ENCODE data around the gene MEGF6.

The MEGF6 gene

DNA sequence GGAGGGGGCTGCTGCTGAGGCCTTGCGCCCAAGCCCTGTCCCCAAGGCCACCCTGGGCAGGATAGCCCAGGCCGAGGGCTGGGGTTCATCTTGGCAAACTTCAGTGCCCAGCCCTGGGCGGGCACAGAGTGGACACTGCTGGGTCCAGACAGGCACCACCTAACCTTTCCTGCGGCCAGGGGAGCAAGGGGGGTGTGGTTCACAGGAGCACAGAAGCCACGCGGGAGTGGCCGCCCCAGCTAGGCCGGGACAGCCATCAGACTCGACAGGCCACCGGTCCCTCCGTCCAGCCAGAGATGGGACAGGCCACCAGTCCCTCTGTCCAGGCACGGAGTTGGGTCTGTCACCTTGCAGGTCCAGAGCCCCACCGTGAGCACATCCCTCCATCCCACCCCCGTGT is 127.9 kb downstream of the MEGF6 start:
- no peak for DNase-seq (ENCODE audit: low read depth)

DNA sequence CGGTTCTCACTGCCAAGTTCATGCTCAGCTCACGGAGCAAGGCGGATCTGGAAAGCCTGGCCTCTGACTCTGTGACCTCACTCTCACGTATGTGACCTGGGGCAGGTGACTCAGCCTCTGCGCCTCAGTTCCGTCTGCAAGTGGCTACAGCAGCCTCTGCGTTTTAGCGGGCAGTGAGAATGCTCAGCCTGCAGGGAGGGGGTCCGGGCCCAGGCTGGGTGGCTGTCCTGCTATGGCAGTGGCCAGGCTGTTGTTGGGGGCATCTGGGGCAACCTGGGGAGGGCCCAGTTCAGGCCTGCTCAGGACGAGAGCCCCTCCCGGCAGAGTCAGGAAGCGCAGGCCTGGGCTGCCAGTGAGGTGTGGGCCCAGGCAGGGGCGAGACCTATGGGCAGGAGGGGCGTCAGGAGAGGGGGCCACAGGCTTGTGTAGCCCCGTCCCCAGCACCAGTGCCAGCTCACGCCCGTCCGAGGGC is 128.9 kb downstream of the MEGF6 start:
- no peak for DNase-seq (ENCODE audit: low read depth)

DNA sequence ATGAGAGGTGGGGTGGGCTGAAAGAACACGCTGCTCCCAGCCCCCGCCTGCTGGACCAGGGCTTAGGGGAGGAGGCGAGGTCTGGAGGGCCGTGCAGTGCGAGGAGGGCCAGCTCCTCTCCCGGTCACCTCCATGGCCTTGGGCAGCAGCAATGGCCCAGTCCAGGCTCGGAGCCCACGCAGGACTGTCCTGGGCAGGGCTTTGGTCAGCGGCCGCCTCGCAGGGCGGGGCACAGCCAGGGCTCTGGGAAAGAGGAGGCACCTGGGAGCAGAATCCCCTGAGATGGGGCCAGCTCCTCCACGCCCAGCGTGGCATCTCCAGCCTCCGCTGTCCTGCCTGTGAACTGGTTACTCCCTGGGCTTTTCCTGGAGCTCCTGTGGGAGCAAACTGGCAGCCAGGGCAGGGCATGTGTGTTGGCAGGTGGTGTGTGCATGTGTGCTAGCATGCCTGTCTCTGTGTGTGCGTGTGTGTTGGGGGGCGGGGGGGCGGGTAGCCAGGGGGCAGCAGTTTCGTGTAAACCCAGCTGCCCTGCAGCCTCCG is 129.4 kb downstream of the MEGF6 start:
- DNase-seq (ENCODE audit: low read depth), result no peak

DNA sequence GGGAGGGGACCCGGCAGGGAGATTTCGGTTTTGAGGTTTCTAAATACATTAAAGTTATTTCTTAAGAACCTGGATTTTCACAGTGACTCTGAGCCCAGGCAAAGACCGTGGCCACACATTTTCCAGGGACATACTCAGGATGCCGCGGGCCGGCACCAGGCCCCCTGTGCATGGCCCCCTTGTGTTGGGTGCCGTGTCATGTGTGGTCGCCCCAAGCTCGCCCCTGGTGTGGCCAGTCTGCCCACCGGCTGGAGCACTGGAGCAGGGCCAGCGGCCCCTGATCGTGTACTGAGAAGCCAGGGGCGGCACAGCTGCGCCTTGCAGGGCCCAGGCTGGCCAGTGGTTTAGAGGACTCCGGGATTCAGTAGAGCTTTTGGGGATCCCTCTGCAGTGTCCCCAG is 130.3 kb downstream of the MEGF6 start:
- DNase-seq (ENCODE audit: low read depth), result no peak

DNA sequence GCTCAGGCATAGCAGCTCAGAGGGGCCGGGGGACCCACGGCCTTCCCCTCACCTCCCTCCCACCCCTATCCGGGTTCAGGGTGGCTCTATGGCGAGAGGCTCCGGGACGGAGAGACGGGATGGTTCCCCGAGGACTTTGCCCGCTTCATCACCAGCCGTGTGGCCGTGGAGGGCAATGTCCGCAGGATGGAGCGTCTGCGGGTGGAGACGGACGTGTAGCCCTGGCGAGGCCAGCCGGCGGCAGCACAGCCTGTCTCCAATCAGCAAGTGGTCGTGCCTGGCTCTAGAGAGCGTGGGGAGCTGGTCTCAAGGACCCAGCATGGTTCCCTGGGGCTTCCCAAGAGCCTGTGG is 131.0 kb downstream of the MEGF6 start:
- no peak for DNase-seq (ENCODE audit: low read depth)

DNA sequence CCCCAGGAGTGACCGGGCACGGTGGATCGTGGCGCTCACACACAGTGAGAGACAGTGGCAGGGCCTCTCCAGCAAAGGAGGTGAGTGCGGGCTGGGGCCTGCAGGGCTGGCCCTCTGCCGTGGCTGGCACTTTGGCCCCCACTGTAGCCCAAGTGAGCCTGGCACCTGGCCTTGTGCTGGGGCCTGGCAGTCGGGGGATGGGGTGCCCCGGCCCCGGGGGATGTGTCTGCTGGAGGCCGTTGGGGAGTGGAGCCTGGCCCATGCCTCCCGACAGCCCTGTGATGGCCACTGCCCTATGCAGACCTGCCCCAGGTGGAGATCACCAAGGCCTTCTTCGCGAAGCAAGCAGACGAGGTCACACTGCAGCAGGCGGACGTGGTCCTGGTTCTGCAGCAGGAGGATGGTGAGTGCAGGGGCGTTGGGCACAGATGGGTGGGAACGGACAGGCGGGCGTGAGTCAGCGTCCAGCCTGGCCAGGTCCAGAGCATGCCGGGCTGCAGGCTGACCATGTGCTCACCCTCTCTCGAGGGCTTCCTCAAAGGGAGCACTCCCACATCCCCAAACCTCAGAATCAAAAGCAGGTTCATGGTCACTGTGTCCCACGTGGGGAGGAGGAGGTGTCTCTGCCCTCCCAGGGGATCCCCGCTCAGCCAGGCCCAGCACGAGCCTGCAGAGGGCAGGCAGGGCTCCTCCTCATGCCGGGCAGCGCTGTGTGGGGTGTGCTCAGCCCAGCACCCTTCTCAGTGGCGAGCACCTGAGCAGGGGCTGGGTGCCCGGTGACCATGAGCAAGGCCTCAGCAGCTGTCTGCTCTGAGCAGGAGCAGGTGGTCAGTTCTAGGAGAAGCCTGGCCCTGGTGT is 131.6 kb downstream of the MEGF6 start:
- DNase-seq (ENCODE audit: low read depth), result no peak

DNA sequence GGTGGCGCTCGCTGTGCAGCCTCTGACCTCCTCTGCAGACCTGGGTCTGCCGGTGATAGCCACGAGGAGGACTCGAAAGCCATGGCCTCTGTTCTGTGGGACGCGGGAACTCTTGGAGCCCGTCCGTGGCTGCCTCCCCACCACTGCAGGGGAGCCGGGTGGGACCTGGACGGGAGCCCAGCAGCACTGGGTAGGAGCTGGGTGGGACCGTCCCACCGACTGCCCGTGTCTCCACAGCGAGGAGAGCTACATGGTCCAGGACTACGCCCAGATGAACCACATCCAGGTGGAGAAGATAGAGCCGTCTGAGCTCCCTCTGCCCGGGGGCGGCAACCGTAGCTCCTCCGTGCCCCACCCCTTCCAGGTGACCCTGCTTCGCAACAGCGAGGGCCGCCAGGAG is 133.1 kb downstream of the MEGF6 start:
- no peak for DNase-seq (ENCODE audit: low read depth)

DNA sequence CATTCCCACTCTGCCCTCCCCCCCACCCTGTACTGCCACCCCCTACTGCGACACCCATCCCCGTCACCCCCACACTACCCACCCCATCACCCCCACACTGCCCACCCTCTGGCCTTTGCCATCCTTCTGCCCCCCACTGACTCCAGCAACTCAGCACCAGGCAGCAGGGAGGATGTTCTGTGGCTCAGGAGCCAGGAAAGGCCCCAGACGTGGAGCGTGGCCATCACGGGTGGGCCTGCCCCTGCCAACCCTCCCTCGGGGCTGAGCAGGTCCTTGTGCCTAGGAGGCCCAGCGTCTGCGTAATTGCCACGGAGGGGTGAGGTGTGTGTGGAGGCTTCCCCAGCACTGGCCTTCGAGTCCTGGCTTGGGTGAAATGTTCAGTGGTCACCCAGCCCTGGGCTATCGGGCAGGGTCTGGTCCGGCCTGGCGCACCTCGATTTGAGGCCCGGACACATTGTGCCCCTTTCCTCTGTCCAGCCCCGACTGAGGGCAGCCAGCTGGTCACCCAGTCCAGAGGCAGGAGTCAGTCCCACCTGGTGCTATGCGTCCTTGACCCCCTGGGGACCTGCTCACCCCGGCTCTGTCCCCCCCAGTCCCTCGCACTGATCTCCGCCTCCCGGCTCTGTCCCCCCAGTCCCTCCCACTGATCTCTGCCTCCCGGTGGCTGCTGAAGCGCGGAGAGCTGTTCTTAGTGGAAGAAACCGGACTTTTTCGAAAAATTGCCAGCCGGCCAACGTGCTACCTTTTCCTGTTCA is 133.9 kb downstream of the MEGF6 start:
- DNase-seq (ENCODE audit: low read depth), result no peak

DNA sequence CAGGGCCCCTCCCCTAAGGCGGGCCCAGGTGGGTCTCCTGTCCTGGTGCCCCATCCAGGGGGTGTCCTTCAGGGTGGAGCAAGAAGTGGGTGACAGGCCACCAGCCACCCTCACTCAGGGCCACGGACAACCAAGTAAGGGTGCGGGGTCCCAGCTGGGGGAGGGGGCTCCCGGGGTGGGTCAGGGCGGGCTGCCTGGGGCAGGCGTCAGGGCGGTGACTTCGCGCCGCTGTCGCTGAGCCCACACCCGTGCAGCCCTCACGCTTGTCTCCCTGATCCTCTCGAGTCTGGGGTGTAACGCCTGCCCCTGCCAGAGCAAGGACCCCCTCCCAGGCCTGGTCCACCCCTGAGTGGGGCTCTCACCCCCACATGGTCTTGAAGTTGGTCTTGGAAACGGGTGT is 134.6 kb downstream of the MEGF6 start:
- no peak for DNase-seq (ENCODE audit: low read depth)

DNA sequence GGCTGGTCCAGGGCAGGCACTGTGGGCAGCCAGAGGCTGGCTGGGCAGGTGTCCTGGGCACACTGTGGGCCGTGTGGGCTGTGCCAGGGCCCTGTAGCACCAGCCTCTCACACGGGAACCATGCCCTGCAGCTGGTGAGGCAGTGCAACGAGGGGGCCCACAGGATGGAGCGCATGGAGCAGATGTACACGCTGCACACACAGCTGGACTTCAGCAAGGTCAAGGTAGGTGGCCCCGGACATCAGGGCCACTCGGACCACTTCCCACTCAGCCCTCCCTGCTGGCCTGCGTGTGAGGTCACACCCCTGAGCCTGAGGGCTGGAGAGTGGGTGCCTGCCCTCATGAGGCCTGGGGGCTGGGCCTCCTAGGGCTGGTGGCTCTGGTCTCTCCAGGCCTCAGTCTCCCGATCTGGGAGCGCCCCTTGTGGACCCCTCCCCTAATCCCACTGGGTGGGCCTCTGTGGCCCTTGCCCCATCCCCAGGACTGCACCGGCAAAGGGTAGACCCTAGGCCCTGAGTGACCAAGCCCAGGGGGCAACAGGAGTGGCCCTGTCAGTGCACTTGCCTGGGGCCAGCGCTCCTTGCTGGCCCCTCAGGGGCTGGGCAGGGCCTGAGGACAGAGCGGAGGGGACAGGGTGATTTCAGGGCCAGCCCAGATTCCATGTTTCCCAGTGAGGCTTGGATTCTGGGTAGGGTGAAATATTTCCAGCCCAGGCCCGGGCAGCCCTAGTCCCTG is 135.3 kb downstream of the MEGF6 start:
- no peak for DNase-seq (ENCODE audit: low read depth)

DNA sequence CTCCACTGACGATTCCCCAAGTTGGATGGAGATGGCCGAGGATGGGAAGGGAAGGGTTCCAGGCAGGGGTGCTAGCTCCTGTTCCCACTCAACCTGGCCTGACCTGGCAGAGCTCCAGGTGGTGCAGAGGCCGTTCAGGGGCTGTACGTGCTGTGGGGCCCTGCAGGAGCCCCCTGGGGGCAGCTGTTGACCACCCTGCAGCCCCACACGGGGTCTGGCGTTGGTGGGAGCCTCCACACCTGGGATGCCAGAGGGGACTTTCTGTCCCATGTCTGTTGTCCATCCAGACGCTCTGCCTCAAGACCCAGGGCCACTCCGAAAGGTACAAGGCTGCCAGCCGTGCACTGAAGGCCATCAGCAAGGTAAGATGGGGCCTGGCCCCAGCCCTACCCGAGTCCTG is 136.9 kb downstream of the MEGF6 start:
- DNase-seq (ENCODE audit: low read depth), result no peak

DNA sequence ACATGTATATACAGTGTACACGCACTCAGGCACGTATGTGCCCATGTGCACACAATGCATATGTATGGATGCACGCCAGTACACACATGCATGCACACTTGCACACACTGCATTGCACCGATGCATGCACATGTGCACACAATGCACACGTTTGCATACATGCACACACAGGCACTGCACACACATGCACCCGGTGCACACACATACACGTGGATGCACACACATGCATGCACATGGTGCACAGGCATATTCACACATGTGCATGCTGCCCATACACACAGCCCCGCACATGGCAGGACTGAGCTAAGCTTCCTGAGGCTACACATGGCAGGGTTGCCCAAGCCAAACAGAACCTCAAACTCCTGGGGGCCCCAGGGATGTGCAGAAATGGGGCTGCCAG is 137.3 kb downstream of the MEGF6 start:
- DNase-seq (ENCODE audit: low read depth), result no peak

DNA sequence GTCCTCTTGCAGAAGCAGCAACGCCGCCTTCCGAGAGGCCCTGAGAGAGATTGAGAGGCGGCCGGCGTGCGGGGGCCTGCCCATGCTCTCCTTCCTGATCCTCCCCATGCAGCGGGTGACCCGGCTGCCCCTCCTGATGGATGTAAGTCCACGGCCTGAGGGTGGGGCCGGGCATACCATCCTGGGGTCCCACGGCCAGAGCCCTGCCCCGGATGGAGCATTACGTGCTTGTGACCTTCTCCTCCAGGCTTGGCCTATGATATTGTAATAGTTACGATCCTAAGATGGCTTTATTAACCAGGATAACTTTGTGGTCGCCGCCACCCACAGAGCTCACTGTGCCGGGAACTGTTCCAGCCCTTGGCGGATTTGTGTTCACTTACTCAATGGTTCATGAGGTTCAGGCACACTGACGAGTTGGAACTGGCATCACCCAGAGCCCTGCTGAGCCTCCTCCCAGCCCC is 137.9 kb downstream of the MEGF6 start:
- DNase-seq (ENCODE audit: low read depth), result no peak

DNA sequence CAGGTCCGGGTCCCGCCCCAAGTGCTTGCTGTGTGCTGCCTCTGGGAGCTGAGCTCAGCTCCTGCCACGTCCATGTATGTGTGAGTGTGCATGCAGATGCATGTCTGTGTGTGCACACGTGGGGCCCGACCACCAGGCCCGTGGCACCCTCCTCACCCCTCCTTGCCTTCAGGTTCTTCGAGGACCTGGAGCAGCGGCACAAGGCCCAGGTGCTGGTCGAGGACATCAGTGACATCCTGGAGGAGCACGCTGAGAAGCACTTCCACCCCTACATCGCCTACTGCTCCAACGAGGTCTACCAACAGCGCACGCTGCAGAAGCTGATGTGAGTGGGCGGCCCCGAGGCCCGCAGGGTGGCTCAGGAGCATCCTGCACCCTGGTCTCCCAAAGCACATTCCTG is 138.4 kb downstream of the MEGF6 start:
- DNase-seq (ENCODE audit: low read depth), result no peak

DNA sequence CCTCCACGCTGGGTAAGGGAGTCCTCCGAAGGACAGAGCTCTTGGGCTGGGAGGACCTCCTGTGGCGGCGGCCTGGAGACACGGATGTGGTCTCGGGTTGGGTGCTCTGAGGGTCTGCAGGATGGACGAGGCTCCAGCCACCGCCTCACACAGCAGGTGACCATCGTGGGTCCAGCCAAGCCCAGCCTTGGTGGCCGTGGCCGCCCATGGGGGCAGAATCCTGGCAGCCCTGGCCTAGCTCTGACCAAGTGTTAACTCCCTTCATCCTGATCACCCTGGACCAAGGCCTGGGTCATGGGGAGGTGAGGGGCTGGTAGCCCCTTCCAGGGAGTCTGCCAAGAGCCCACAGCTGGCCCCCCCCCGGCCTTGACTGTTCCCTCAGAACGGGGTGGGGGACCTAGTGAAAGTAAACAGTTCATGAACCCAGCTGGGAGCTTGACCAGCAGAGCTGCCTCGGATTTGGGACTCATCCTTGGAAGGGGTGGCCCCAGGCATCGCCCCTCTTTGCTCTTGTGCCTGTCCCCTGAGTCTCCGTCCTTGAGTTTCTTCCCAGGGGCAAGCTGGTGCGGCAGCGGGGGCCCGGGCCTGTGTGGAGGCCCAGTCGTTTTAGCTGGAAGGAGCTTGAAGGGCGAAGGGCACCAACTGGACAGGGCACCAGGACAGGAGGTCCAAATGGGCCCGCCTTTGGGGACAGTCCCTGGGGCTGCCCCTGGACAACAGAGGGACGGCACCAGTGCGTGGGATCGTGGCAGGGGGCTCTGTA is 139.0 kb downstream of the MEGF6 start:
- DNase-seq (ENCODE audit: low read depth), result no peak

DNA sequence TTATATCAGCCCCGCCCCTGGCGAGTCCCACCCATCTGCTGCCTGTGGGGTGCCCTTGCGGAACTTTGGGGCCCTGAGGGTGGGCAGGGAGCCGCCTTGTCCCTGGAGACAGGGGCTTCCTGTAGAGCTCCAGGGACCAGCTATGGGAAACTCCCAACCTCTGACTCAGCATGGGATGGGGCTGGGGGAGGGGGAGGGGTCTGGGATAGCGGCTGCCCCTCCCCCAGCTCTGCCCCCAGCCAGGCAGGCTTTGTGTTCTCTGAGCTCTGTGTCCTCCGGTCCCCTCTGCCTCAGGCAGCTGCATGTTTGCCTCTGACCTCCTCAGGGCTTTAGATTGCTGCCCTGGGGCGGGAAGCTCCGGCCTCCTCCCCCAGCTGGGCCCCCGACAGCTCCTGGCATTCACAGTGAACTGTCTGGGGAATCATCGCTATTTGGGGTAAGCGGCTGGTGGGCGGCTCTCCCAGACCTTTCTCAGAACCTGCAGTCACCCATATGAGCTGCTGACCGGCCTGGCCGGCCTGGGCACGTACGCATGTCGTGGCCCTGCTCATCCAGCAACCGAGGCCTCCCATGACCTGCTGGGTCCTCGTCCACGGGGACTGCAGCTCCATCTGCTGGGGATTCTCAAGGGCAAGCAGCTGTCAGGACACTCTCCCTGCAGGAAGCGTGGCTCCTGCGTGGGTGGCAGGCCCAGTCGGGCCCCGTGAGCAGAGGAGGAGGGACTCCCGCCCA is 139.8 kb downstream of the MEGF6 start:
- DNase-seq (ENCODE audit: low read depth), result no peak

DNA sequence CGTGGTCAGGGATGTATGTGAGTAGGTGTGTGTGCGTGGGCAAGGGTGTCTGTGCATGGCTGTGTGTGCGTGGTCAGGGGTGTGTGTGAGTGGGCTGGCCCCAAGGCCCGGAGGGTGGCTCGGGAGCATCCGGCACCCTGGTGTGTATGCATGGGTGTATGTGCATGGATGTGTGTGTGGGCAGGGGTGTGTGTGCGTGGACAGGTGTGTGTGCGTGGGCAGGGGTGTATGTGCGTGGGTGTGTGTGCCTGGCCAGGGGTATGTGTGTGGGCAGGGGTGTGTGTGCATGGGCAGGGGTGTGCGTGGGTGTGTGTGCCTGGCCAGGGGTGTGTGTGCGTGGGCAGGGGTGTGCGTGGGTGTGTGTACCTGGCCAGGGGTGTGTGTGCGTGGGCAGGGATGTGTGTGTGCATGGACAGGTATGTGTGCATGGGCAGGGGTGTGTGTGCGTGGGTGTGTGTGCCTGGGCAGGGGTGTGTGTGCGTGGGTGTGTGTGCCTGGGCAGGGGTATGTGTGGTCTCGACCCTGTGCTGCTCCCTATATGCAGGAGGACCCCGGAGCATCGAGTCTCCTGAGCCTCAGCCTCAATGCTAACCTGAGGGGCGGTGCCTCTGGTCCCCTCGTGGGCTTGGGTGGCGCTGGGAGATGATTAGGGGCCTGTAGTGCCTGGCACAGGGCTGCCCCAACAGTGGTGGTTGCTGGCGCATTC is 140.5 kb downstream of the MEGF6 start:
- no peak for DNase-seq (ENCODE audit: low read depth)

DNA sequence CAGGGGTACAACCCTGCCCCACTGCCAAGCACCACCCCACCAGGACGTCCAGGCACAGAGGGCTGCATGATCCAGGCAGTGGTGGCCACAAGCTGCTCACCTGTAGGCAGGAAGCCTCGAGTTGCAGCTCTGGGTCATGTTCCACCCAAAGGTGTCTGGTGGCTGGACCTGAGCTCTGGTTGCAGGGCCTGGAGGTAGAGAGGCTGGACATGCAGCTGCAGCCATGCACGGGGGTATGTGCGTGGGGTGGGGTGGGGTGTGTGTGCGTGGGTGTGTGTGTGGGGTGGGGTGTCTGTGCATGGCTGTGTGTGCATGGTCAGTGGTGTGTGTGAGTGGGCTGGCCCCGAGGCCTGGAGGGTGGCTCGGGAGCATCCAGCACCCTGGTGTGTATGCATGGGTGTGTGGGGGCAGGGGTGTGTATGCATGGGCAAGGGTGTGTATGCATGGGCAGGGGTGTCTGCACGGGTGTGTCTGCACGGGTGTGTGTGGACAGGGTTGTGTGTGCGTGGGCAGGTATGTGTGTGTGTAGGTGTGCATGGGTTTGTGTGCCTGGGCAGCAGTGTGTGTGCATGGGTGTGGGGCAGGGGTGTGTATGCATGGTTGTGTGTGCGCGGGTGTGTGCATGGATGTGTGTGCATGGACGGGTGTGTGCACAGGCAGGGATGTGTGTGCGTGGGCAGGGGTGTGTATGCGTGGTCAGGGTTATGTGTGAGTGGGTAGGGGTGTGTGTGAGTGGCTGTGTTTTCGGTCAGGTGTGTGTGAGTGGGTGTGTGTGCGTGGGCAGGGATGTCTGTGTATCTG is 141.3 kb downstream of the MEGF6 start:
- DNase-seq (ENCODE audit: low read depth), result no peak

DNA sequence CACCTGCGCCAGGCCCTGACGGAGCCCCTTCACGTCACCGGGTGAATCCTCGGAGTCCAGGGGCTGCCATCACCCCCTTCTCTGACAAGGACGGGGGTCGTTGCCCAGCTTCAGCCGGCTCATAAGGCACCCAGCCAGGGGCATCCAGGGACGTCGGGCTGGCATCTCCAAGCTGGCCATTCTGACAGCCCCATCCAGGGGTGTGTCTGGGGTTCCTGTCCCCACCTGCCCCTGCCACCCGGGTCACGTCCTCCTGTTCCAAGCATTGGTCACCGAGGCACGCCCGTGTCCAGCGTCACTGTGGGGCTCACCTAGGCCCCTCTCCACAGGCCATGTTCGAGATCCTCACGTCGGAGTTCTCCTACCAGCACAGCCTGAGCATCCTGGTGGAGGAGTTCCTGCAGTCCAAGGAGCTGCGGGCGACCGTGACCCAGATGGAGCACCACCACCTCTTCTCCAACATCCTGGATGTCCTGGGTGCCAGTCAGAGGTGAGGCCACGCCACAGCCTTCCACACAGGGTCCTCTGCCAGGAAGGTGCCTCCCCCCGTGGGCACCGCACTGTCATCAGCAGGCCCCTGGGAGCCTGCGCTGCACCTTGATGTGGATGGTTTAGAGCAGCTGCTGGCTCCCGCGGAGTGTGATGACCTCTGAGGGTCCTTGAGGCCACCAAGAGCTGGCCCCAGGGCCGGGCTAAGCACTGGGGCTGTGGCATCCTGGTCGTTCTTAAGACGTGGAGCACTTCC is 142.0 kb downstream of the MEGF6 start:
- no peak for DNase-seq (ENCODE audit: low read depth)
